ENCODE results near the gene TBC1D22A. TPM values are rescaled to one million over a fixed set of nuclear protein-coding genes. Genes with fewer than 3 reads are reported as not detected.

The TBC1D22A gene
- total RNA-seq, 1 donor from 2014 or later: 6.8 TPM

DNA sequence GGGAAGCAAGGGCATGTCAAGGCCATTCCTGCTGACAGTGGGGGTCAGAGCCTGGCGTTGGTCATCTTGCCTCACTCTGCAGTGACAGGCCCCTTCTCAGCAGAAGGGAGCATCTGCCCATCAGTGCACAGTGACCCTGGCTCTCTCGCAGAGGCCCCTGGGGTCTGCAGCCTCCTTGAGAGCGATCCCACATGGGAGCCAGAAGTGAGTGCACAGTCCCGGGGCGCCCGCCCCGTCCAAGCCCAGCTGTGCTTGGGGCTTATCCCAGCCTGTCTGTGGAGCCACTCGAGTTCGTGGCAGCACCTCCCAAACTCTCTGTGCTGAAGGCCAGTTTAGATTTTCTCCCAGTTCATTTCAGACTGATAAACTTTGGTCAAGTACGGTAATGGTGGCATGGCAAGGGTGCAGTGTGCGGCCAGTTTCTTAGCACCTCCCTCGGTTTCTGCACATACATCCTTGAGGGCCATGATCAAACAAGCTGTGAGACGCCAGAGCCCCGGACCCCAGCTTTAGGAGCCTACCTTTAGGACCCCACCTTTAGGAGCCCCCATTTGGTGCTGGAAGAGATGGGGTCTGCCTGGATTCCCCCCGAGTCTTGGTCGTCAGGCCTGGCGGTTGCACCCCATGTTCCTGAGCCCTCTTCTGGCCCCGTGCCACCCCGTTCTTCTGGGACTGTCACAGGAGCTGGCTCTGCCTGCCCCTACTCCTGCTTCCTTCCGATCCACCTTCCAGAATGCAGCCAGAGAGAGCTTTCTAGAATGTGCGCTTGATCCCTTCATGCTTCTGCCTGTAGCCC is 369.4 kb downstream of the TBC1D22A start:
- no peaks in the 10 kb centered on the region for H3K9me3 ChIP-seq (ENCODE audit: control insufficient read depth in 3 of 3, low read length in 3 of 3)
- H3K4me3 ChIP-seq (ENCODE audit: low read length in 3 of 3): no peak overlapping the region
- no peak overlapping the region for H3K27ac ChIP-seq (ENCODE audit: low read depth, low read length)
- no peak overlapping the region for H3K9ac ChIP-seq (ENCODE audit: low read depth in 1 of 3, low read length in 3 of 3)
- no peaks in the 10 kb centered on the region for H3K4me1 ChIP-seq (ENCODE audit: control insufficient read depth in 3 of 3, insufficient read depth in 3 of 3, low read length in 3 of 3)
- no peaks in the 10 kb centered on the region for H3K36me3 ChIP-seq (ENCODE audit: control insufficient read depth in 3 of 3, insufficient read depth in 3 of 3, low read length in 3 of 3)
- no peaks in the 10 kb centered on the region for H3K27me3 ChIP-seq (ENCODE audit: control insufficient read depth in 3 of 3, insufficient read depth in 3 of 3, low read length in 3 of 3)

DNA sequence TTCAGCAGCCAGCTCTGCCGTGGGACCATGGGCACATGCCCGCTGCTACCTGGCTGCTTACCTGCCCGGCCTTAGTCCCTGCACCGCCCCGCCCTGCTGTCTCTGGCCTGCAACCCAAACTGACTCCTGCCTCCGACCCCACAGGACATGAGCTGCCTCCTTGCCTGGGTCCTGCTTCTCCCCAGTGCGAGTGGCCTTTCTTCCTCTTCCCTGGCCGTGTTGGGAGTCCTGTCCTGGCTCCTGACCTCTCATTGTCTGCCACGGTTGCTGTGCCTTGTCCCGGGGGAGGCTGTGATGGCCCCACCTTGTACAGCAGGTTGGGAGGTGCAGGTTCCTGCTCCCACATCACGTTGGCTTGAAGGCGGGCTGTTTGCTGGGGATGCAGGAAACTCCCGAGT is 370.0 kb downstream of the TBC1D22A start:
- Histone ChIP-seq H3K9me3 (ENCODE audit: control insufficient read depth in 3 of 3, low read length in 3 of 3) (no peaks in the 10 kb centered on the region), H3K27ac (ENCODE audit: low read depth, low read length) (no peak overlapping the region), H3K4me1 (ENCODE audit: control insufficient read depth in 3 of 3, insufficient read depth in 3 of 3, low read length in 3 of 3) (no peaks in the 10 kb centered on the region), H3K9ac (ENCODE audit: low read depth in 1 of 3, low read length in 3 of 3) (no peak overlapping the region), H3K36me3 (ENCODE audit: control insufficient read depth in 3 of 3, insufficient read depth in 3 of 3, low read length in 3 of 3) (no peaks in the 10 kb centered on the region), H3K27me3 (ENCODE audit: control insufficient read depth in 3 of 3, insufficient read depth in 3 of 3, low read length in 3 of 3) (no peaks in the 10 kb centered on the region), H3K4me3 (ENCODE audit: low read length in 3 of 3) (no peak overlapping the region)

DNA sequence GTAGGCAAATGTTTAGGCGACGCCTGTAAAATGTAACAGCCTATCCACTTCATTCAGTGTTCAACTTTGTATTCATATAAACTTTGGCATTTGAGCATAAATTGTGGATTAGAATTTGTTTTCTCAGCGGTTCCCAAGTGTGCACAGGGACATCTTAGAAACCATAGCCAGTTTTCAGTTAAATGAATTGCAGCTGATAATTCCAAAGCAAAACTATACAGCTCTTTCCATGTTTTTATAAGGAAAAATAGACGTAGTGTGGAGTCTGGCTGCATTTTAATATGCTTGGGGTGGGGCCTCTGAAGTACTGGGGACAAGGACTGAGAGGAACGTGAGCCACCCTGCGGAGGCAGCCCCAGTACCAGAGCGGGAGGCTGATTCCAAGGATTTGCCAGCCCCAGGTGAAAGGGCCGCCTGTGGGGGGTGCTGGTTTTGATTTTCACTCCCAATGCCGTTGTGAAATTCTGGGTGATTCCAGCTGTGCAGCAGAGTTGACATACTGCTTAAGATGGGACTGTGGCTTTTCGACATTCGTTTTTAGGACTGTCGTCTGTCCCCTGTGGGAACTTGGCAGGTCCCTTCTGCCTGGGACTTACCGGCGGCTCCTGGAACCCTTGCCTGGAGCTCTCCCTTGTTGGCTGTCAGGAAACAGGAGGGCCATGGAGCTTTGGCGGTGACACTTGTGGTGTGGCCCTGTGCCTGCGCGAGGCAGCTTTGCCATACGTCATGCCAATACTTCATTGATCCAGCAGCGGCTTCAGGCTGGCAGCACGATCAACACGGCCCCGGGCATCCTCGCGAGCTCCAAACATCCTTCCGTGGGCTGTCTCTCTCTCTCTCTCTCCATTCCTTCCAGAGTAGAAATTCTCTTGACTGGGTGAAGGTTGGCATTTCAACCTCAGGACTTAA is 370.9 kb downstream of the TBC1D22A start:
- Histone ChIP-seq H3K9me3 (ENCODE audit: control insufficient read depth in 3 of 3, low read length in 3 of 3) (no peaks in the 10 kb centered on the region), H3K36me3 (ENCODE audit: control insufficient read depth in 3 of 3, insufficient read depth in 3 of 3, low read length in 3 of 3) (no peaks in the 10 kb centered on the region), H3K27me3 (ENCODE audit: control insufficient read depth in 3 of 3, insufficient read depth in 3 of 3, low read length in 3 of 3) (no peaks in the 10 kb centered on the region), H3K9ac (ENCODE audit: low read depth in 1 of 3, low read length in 3 of 3) (no peak overlapping the region), H3K4me1 (ENCODE audit: control insufficient read depth in 3 of 3, insufficient read depth in 3 of 3, low read length in 3 of 3) (no peaks in the 10 kb centered on the region), H3K27ac (ENCODE audit: low read depth, low read length) (no peak overlapping the region), H3K4me3 (ENCODE audit: low read length in 3 of 3) (no peak overlapping the region)

DNA sequence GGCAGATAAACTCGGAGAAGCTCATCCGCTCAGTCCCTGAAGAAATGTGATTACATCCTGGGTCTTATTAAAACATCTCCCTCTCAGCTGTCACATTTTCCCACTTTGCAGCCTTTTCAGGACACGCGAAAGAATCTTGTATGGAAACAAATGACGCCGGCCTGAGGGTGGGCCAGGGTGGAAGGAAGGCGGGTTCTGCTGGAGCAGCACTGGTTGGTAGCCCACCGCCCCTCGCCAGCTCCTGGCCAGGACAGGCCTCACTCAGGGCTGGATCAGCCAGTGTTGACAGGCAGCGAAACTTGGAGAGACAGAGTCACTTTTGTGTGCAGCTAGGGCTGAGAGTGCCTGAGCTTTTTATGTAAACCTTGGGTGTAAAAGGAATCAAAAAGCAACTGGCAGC is 371.8 kb downstream of the TBC1D22A start:
- Histone ChIP-seq H3K4me1 (ENCODE audit: control insufficient read depth in 3 of 3, insufficient read depth in 3 of 3, low read length in 3 of 3) (peaks cover under 1 to 5% (median 4%) of the 10 kb centered on the region in 3 donors), H3K27me3 (ENCODE audit: control insufficient read depth in 3 of 3, insufficient read depth in 3 of 3, low read length in 3 of 3) (no peaks in the 10 kb centered on the region), H3K4me3 (ENCODE audit: low read length in 3 of 3) (no peak overlapping the region), H3K27ac (ENCODE audit: low read depth, low read length) (no peak overlapping the region), H3K9ac (ENCODE audit: low read depth in 1 of 3, low read length in 3 of 3) (no peak overlapping the region), H3K36me3 (ENCODE audit: control insufficient read depth in 3 of 3, insufficient read depth in 3 of 3, low read length in 3 of 3) (no peaks in the 10 kb centered on the region), H3K9me3 (ENCODE audit: control insufficient read depth in 3 of 3, low read length in 3 of 3) (no peaks in the 10 kb centered on the region)

DNA sequence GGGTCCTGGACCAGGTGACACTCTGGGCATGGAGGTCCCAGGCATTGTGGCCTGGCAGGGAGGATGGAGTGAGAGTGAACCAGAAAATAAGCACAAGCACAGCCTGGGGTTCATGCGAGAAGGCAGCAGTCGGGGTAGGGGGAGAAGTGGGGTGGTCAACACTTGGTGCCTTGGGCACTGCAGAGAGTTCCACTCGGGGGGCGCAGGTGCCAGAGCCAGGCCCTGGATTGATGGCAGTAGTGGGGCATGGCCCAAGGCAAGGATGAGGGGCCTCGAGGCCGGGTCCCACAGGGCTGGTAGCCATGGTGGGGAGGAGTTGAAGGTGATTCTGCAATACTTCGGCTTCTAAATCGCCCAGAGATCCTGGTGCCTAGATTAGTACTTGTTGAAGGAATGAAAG is 372.9 kb downstream of the TBC1D22A start:
- no peak overlapping the region for H3K4me3 ChIP-seq (ENCODE audit: low read length in 3 of 3)
- no peaks in the 10 kb centered on the region for H3K36me3 ChIP-seq (ENCODE audit: control insufficient read depth in 3 of 3, insufficient read depth in 3 of 3, low read length in 3 of 3)
- no peaks in the 10 kb centered on the region for H3K27me3 ChIP-seq (ENCODE audit: control insufficient read depth in 3 of 3, insufficient read depth in 3 of 3, low read length in 3 of 3)
- H3K9ac ChIP-seq (ENCODE audit: low read depth in 1 of 3, low read length in 3 of 3): no peak overlapping the region
- H3K9me3 ChIP-seq (ENCODE audit: control insufficient read depth in 3 of 3, low read length in 3 of 3): no peaks in the 10 kb centered on the region
- no peak overlapping the region for H3K27ac ChIP-seq (ENCODE audit: low read depth, low read length)
- peaks cover 7 to 12% (median 11%) of the 10 kb centered on the region in 3 donors for H3K4me1 ChIP-seq (ENCODE audit: control insufficient read depth in 3 of 3, insufficient read depth in 3 of 3, low read length in 3 of 3)

DNA sequence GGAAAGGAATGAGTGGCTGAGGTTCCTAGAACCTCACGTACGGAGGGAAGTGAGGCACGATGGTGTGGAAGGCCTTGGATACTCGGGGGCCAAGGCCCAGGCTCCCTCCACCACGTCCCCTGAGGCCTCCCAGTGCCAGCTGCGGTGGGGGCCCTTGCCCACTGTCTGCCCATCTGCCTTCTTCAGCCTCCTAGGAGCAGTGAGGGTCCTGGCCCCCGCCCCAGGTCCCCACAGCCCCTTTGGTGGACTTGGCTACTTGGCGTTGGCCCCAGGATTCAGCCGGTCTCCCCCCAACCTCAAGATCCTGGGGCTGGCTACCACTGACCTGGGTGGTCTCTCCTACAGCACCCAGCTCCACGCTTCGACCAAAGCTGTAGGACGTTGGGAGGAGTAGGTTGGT is 373.6 kb downstream of the TBC1D22A start:
- no peaks in the 10 kb centered on the region for H3K27me3 ChIP-seq (ENCODE audit: control insufficient read depth in 3 of 3, insufficient read depth in 3 of 3, low read length in 3 of 3)
- H3K4me1 ChIP-seq (ENCODE audit: control insufficient read depth in 3 of 3, insufficient read depth in 3 of 3, low read length in 3 of 3): peaks cover 7 to 12% (median 11%) of the 10 kb centered on the region in 3 donors
- no peak overlapping the region for H3K9ac ChIP-seq (ENCODE audit: low read depth in 1 of 3, low read length in 3 of 3)
- no peak overlapping the region for H3K4me3 ChIP-seq (ENCODE audit: low read length in 3 of 3)
- no peaks in the 10 kb centered on the region for H3K36me3 ChIP-seq (ENCODE audit: control insufficient read depth in 3 of 3, insufficient read depth in 3 of 3, low read length in 3 of 3)
- no peak overlapping the region for H3K27ac ChIP-seq (ENCODE audit: low read depth, low read length)
- no peaks in the 10 kb centered on the region for H3K9me3 ChIP-seq (ENCODE audit: control insufficient read depth in 3 of 3, low read length in 3 of 3)

DNA sequence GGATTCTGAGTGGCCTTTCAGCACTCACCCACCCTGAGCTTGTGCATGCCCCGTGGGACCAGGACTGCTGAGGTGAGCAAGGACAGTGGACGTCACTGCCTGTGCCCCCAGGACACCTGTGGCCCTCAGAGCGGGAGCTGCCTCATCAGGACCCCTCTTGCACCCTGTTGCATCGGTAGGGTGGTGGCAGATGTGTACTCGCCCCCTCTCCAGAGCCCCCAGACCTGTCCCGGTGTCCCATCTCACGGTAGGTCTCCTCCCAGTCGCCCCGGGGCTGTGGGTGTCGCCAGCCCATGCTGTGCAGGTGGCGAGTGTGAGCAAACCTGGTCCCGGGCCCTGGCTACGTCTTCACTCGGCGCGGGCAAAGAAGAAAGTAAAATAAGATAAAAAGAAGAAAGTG is 374.2 kb downstream of the TBC1D22A start:
- Histone ChIP-seq H3K36me3 (ENCODE audit: control insufficient read depth in 3 of 3, insufficient read depth in 3 of 3, low read length in 3 of 3) (no peaks in the 10 kb centered on the region), H3K9ac (ENCODE audit: low read depth in 1 of 3, low read length in 3 of 3) (no peak overlapping the region), H3K27me3 (ENCODE audit: control insufficient read depth in 3 of 3, insufficient read depth in 3 of 3, low read length in 3 of 3) (no peaks in the 10 kb centered on the region), H3K4me3 (ENCODE audit: low read length in 3 of 3) (no peak overlapping the region), H3K27ac (ENCODE audit: low read depth, low read length) (no peak overlapping the region), H3K4me1 (ENCODE audit: control insufficient read depth in 3 of 3, insufficient read depth in 3 of 3, low read length in 3 of 3) (peaks cover 7 to 12% (median 11%) of the 10 kb centered on the region in 3 donors), H3K9me3 (ENCODE audit: control insufficient read depth in 3 of 3, low read length in 3 of 3) (no peaks in the 10 kb centered on the region)

DNA sequence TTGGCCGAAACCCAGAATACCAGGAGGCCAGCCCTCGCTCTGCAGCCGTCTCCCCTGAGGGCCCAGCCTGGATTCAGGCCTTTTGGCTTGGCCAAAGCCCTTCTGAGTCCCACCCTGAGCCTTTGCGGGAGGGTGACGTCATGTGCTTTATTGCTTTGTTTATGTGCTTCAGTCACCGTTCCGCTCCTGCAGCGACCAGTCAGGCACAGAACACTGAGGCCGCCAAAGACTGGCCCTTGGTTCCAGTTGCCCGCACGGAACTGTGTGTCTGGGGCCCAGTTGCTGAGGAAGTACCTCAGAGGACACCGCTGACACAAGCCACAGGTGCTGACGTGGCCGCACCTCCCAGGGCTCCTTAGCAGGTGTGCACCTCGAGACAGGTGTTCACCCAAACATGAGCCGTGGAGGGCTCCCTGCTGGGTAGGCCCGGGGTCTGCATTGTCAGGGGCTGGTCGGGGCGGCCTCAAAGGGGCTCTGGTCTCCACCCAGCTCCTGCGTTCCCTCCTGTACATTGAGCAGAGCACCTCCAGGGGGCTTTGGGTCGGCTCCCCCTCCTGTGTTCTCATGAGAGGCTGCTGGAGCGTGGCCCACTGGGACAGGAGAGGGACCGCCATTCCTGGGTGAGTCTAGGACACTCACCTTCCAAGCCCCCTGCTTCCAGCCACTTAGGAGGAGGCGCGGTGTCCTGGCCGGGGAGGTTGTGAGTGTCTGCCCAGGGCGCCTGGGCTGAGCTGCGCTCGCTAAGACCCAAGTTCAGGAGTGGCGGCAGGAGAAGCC is 376.8 kb downstream of the TBC1D22A start:
- H3K27ac ChIP-seq (ENCODE audit: low read depth, low read length): no peak overlapping the region
- no peak overlapping the region for H3K4me3 ChIP-seq (ENCODE audit: low read length in 3 of 3)
- no peaks in the 10 kb centered on the region for H3K36me3 ChIP-seq (ENCODE audit: control insufficient read depth in 3 of 3, insufficient read depth in 3 of 3, low read length in 3 of 3)
- no peaks in the 10 kb centered on the region for H3K9me3 ChIP-seq (ENCODE audit: control insufficient read depth in 3 of 3, low read length in 3 of 3)
- H3K4me1 ChIP-seq (ENCODE audit: control insufficient read depth in 3 of 3, insufficient read depth in 3 of 3, low read length in 3 of 3): peaks cover 7 to 12% (median 11%) of the 10 kb centered on the region in 3 donors
- H3K9ac ChIP-seq (ENCODE audit: low read depth in 1 of 3, low read length in 3 of 3): no peak overlapping the region
- H3K27me3 ChIP-seq (ENCODE audit: control insufficient read depth in 3 of 3, insufficient read depth in 3 of 3, low read length in 3 of 3): no peaks in the 10 kb centered on the region

DNA sequence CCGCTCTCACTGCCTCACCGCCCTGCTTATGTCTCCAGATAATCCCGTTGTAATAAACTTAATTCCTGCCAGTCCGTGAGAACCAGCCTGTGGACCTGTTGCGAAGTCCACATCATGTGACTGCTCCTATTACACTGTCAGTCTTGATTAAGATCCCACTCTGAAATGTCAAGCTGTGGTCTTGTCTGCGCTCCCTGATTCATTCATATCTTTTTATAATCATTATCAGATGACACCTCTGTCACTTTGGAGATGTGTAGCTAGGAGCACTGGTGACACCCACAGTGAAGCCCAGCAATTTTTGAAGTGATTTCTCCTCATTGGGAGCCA is 377.3 kb downstream of the TBC1D22A start:
- no peak overlapping the region for H3K9ac ChIP-seq (ENCODE audit: low read depth in 1 of 3, low read length in 3 of 3)
- no peak overlapping the region for H3K27ac ChIP-seq (ENCODE audit: low read depth, low read length)
- H3K4me3 ChIP-seq (ENCODE audit: low read length in 3 of 3): no peak overlapping the region
- no peaks in the 10 kb centered on the region for H3K36me3 ChIP-seq (ENCODE audit: control insufficient read depth in 3 of 3, insufficient read depth in 3 of 3, low read length in 3 of 3)
- no peaks in the 10 kb centered on the region for H3K9me3 ChIP-seq (ENCODE audit: control insufficient read depth in 3 of 3, low read length in 3 of 3)
- H3K27me3 ChIP-seq (ENCODE audit: control insufficient read depth in 3 of 3, insufficient read depth in 3 of 3, low read length in 3 of 3): no peaks in the 10 kb centered on the region
- H3K4me1 ChIP-seq (ENCODE audit: control insufficient read depth in 3 of 3, insufficient read depth in 3 of 3, low read length in 3 of 3): peaks cover 7 to 12% (median 11%) of the 10 kb centered on the region in 3 donors
